Parathyroid adenoma (tissue), 2 donors: ENCODE results near the gene DRAM1.

Experiments used
- H2AFZ ChIP-seq: fragments of 300-600 bp; sonication (generic); one replicate; pipeline ENCODE4 v1.7.0; 2017; ENCODE audit warnings: antibody characterized with exemption, mild to moderate bottlenecking
- H3K27ac ChIP-seq: fragments of 300-600 bp; sonication (generic); one replicate; pipeline ENCODE4 v1.7.0; 2017
- H3K27me3 ChIP-seq: fragments of 300-600 bp; sonication (generic); one replicate; pipeline ENCODE4 v1.7.0; 2017; ENCODE audit warnings: low read length; ENCODE audit not compliant: control insufficient read depth, insufficient read depth
- H3K36me3 ChIP-seq: fragments of 300-600 bp; sonication (generic); one replicate; pipeline ENCODE4 v1.7.0; 2017; ENCODE audit warnings: low read length; ENCODE audit not compliant: control insufficient read depth, insufficient read depth
- H3K4me1 ChIP-seq: fragments of 300-600 bp; sonication (generic); one replicate; pipeline ENCODE4 v1.7.0; 2017; ENCODE audit warnings: control low read depth
- H3K4me2 ChIP-seq: fragments of 300-600 bp; sonication (generic); one replicate; pipeline ENCODE4 v1.7.0; 2017; ENCODE audit warnings: low read length
- H3K4me3 ChIP-seq: fragments of 300-600 bp; sonication (generic); one replicate; pipeline ENCODE4 v1.7.0; 2017; ENCODE audit warnings: low read depth, low read length
- H3K79me2 ChIP-seq: fragments of 300-600 bp; sonication (generic); one replicate; pipeline ENCODE4 v1.7.0; 2017; ENCODE audit warnings: control low read depth
- H3K9ac ChIP-seq: fragments of 300-600 bp; sonication (generic); one replicate; pipeline ENCODE4 v1.7.0; 2017; ENCODE audit warnings: mild to moderate bottlenecking
- H3K9me3 ChIP-seq: fragments of 300-600 bp; sonication (generic); one replicate; pipeline ENCODE4 v1.7.0; 2017; ENCODE audit warnings: low read length; ENCODE audit not compliant: control insufficient read depth
- TF ChIP-seq, protein P1 (sequence below): fragments of 300-600 bp; sonication (generic); IDR thresholded peaks from one replicate; pipeline ENCODE4 v1.7.0; 2017; ENCODE audit warnings: antibody characterized with exemption, mild to moderate bottlenecking
- donor health status: primary hyperparathyroidism.

Gene DRAM1

DNA sequence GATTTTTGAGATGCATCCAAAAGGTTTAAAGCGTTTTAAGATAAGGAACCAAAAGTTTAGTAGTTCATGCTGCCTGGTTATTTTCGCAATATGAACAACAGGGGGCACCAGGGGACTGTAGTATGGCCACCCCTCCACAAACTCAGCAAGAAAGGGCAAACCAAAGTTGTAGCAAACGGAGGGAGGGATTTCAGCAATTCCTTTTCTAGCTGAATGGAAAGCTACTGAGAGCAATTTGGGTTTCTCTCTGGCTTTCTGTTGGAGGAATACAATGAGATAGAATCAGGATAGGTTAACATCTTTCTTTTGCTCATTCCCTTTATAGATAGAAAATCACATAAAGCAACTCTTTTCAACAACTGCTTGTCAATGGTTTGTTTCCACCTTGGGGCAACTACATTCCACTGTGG, 62.5 kb downstream of the DRAM1 start:
- Histone ChIP-seq H3K27ac (no peak overlapping the region), H3K79me2 (no peaks in the 10 kb centered on the region), H3K4me1 (peaks cover 9% of the 10 kb centered on the region), H3K27me3 (no peaks in the 10 kb centered on the region), H3K9me3 (no peaks in the 10 kb centered on the region), H2AFZ (peak overlapping the region; percentile 59), H3K4me3 (no peak overlapping the region), H3K9ac (no peak overlapping the region), H3K4me2 (no peak overlapping the region), H3K36me3 (no peaks in the 10 kb centered on the region)
- TF ChIP-seq, protein P1, sequence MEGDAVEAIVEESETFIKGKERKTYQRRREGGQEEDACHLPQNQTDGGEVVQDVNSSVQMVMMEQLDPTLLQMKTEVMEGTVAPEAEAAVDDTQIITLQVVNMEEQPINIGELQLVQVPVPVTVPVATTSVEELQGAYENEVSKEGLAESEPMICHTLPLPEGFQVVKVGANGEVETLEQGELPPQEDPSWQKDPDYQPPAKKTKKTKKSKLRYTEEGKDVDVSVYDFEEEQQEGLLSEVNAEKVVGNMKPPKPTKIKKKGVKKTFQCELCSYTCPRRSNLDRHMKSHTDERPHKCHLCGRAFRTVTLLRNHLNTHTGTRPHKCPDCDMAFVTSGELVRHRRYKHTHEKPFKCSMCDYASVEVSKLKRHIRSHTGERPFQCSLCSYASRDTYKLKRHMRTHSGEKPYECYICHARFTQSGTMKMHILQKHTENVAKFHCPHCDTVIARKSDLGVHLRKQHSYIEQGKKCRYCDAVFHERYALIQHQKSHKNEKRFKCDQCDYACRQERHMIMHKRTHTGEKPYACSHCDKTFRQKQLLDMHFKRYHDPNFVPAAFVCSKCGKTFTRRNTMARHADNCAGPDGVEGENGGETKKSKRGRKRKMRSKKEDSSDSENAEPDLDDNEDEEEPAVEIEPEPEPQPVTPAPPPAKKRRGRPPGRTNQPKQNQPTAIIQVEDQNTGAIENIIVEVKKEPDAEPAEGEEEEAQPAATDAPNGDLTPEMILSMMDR, result peak; percentile 80

DNA sequence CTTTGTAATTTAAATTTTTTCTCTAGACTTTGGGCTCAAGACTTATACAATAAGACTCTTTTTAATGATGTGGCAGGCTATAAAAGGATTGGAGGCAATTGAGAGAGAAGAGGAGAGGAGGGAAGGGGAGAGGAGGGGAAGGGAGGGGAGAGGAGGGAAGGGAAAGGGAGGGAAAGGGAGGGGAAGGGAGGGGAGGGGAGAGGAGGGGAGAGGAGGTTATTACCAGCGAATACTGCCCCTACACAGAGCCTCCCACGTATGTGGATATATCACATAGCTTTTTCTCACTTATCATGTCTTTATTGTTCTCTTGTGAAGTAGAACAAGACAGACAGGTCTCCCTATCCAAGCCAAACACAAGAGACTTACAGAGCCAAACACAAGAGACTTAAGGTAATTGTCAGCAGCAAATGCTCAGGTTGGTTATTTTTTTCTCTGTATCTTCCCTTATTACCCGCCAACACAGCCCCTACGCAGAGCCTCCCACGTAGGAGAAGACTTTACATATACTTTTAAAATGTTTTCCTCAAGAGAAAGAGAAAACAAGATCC, 63.1 kb downstream of the DRAM1 start:
- Histone ChIP-seq H3K9me3 (no peaks in the 10 kb centered on the region), H3K4me3 (no peak overlapping the region), H3K4me1 (peaks cover 9% of the 10 kb centered on the region), H3K36me3 (no peaks in the 10 kb centered on the region), H3K4me2 (no peak overlapping the region), H3K27ac (no peak overlapping the region), H3K27me3 (no peaks in the 10 kb centered on the region), H2AFZ (no peak overlapping the region), H3K79me2 (no peaks in the 10 kb centered on the region), H3K9ac (no peak overlapping the region)
- TF ChIP-seq, protein P1, result no peak

GRCh38 chr12:101941306-101942249, 64.2 kb downstream of the DRAM1 start:
- no peak overlapping the region for H3K27ac ChIP-seq
- H3K9ac ChIP-seq, result no peak overlapping the region

DNA sequence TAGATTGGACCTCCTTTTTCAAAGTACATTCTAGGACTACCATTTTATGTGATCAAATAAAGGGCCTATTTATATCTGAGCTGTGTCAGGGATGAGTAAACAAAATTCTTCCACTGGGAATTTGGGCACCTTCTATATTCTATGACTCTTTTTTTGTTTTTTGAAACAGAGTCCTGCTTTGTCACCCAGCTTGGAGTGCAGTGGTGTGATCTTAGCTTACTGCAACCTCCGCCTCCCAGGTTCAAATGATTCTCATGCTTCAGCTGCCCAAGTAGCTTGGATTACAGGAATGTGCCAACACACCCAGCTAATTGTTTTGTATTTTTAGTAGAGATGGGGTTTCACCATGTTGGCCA, 64.8 kb downstream of the DRAM1 start:
- no peak overlapping the region for H3K27ac ChIP-seq
- H3K4me1 ChIP-seq, result no peaks in the 10 kb centered on the region
- H3K9ac ChIP-seq, result no peak overlapping the region
- H3K9me3 ChIP-seq, result no peaks in the 10 kb centered on the region
- no peaks in the 10 kb centered on the region for H3K27me3 ChIP-seq
- TF ChIP-seq, protein P1, result no peak
- no peaks in the 10 kb centered on the region for H3K79me2 ChIP-seq
- H3K4me3 ChIP-seq, result no peak overlapping the region
- H3K4me2 ChIP-seq, result no peak overlapping the region
- no peaks in the 10 kb centered on the region for H3K36me3 ChIP-seq
- H2AFZ ChIP-seq, result no peak overlapping the region

More at GRCh38 chr12:101941306-101942249, 64.2 kb downstream of the DRAM1 start:
- no peaks in the 10 kb centered on the region for H3K9me3 ChIP-seq
- TF ChIP-seq, protein P1, result no peak
- H3K4me1 ChIP-seq, result peaks cover under 1% of the 10 kb centered on the region
- no peaks in the 10 kb centered on the region for H3K79me2 ChIP-seq
- H3K4me3 ChIP-seq, result no peak overlapping the region
- H3K4me2 ChIP-seq, result no peak overlapping the region
- no peaks in the 10 kb centered on the region for H3K27me3 ChIP-seq
- H3K36me3 ChIP-seq, result no peaks in the 10 kb centered on the region
- no peak overlapping the region for H2AFZ ChIP-seq
